IPS-18c (cell line): ENCODE measurements around the gene PDGFD.
A peak's percentile ranks its signal among the peaks of the same experiment; 100 is the strongest.

Experiments used
- H3K4me3 ChIP-seq: 2 replicates; pipeline ENCODE4 v1.7.0; 2013; ENCODE audit warnings: low read depth, mild to moderate bottlenecking, low read length, moderate library complexity; ENCODE audit not compliant: insufficient read depth
- H3K9me3 ChIP-seq: one replicate; pipeline ENCODE4 v1.6.1; 2013; ENCODE audit warnings: mild to moderate bottlenecking, low read length, moderate library complexity; ENCODE audit not compliant: control insufficient read depth, insufficient read depth

PDGFD gene

GRCh38 chr11:104164028-104164520 is at the start of gene PDGFD:
Gene PDGFD, minus strand, starts transcription at chr11:104164147.
- Histone ChIP-seq H3K9me3 (no peaks in the 10 kb centered on the region), H3K4me3 (peak within 1 kb of the TSS; percentile 57)

- no peak overlapping the region for H3K4me3 ChIP-seq
- H3K9me3 ChIP-seq = no peaks in the 10 kb centered on the region
Observed at GRCh38 chr11:104206936-104207335, 43.0 kb upstream of the PDGFD start.

GRCh38 chr11:104205838-104206237 is 41.9 kb upstream of the PDGFD start:
- Histone ChIP-seq H3K9me3 (no peaks in the 10 kb centered on the region), H3K4me3 (no peak overlapping the region)

GRCh38 chr11:104200688-104201087 is 36.7 kb upstream of the PDGFD start:
- no peaks in the 10 kb centered on the region for H3K9me3 ChIP-seq
- H3K4me3 ChIP-seq = no peak overlapping the region

- no peak overlapping the region for H3K4me3 ChIP-seq
Observed at GRCh38 chr11:104199053-104199452, 35.1 kb upstream of the PDGFD start.

GRCh38 chr11:104198576-104198975 is 34.6 kb upstream of the PDGFD start:
- H3K4me3 ChIP-seq = no peak overlapping the region
- no peaks in the 10 kb centered on the region for H3K9me3 ChIP-seq

More at GRCh38 chr11:104199053-104199452, 35.1 kb upstream of the PDGFD start:
- no peaks in the 10 kb centered on the region for H3K9me3 ChIP-seq

- Histone ChIP-seq H3K9me3 (no peaks in the 10 kb centered on the region), H3K4me3 (no peak overlapping the region)
Observed at GRCh38 chr11:104191124-104191523, 27.2 kb upstream of the PDGFD start.

- Histone ChIP-seq H3K4me3 (no peak overlapping the region), H3K9me3 (no peaks in the 10 kb centered on the region)
Observed at GRCh38 chr11:104183593-104183992, 19.6 kb upstream of the PDGFD start.

GRCh38 chr11:104175769-104176168 is 11.8 kb upstream of the PDGFD start:
- H3K9me3 ChIP-seq = no peaks in the 10 kb centered on the region

GRCh38 chr11:104169091-104169490 is 5.1 kb upstream of the PDGFD start:
- no peaks in the 10 kb centered on the region for H3K9me3 ChIP-seq
- H3K4me3 ChIP-seq = no peak overlapping the region

More at GRCh38 chr11:104175769-104176168, 11.8 kb upstream of the PDGFD start:
- no peak overlapping the region for H3K4me3 ChIP-seq

GRCh38 chr11:104165014-104165413 is 1.1 kb upstream of the PDGFD start:
- no peak overlapping the region for H3K4me3 ChIP-seq

GRCh38 chr11:104163100-104164027 is 583 bp downstream of the PDGFD start:
- Histone ChIP-seq H3K4me3 (peak overlapping the region; percentile 57), H3K9me3 (no peaks in the 10 kb centered on the region)

More at GRCh38 chr11:104165014-104165413, 1.1 kb upstream of the PDGFD start:
- H3K9me3 ChIP-seq = no peaks in the 10 kb centered on the region

GRCh38 chr11:104161751-104162450 is 2.0 kb downstream of the PDGFD start:
- no peak overlapping the region for H3K4me3 ChIP-seq
- no peaks in the 10 kb centered on the region for H3K9me3 ChIP-seq

- no peaks in the 10 kb centered on the region for H3K9me3 ChIP-seq
- no peak overlapping the region for H3K4me3 ChIP-seq
Observed at GRCh38 chr11:104159356-104159755, 4.6 kb downstream of the PDGFD start.

- Histone ChIP-seq H3K4me3 (no peak overlapping the region), H3K9me3 (peaks cover 1% of the 10 kb centered on the region)
Observed at GRCh38 chr11:104155375-104155774, 8.6 kb downstream of the PDGFD start.

- no peak overlapping the region for H3K4me3 ChIP-seq
- peaks cover 2% of the 10 kb centered on the region for H3K9me3 ChIP-seq
Observed at GRCh38 chr11:104154296-104154695, 9.7 kb downstream of the PDGFD start.

- Histone ChIP-seq H3K4me3 (no peak overlapping the region), H3K9me3 (peaks cover 2% of the 10 kb centered on the region)
Observed at GRCh38 chr11:104152941-104153505, 10.9 kb downstream of the PDGFD start.
